Vagina (tissue), 2 donors: ENCODE measurements around the gene FAM107B. TPM values are rescaled to one million over a fixed set of nuclear protein-coding genes. Genes with fewer than 3 reads are reported as not detected.

Experiments
- DNase-seq, 2 donors: peaks; one replicate each; pipeline ENCODE4 v3.0.0-alpha.2; 2017; ENCODE audit errors: extremely low spot score in 2 of 2
- H3K27ac ChIP-seq: fragments of 200-600 bp; sonication (generic); one replicate; pipeline ENCODE4 v1.5.1; 2019
- H3K27me3 ChIP-seq: fragments of 200-600 bp; sonication (generic); one replicate; pipeline ENCODE4 v1.5.1; 2019
- H3K36me3 ChIP-seq, 2 donors: fragments of 200-600 bp; sonication (generic); one replicate each; pipeline ENCODE4 v1.5.1; 2017 to 2019
- H3K4me1 ChIP-seq: fragments of 200-600 bp; sonication (generic); one replicate; pipeline ENCODE4 v1.5.1; 2019
- H3K4me3 ChIP-seq, 2 donors: fragments of 200-600 bp; sonication (generic); 1 replicate in 1 of 2; 2 replicates in 1 of 2; pipeline ENCODE4 v1.5.1; 2016 to 2019
- H3K9me3 ChIP-seq: fragments of 200-600 bp; sonication (generic); one replicate; pipeline ENCODE4 v1.5.1; 2019
- CTCF ChIP-seq, 3 experiments: fragments of 450-650 bp in 2 of 3; fragments of 200-600 bp in 1 of 3; sonication (generic) in 1 of 3; IDR thresholded peaks; one replicate each; pipeline ENCODE4 v1.5.1; 2017 to 2019; ENCODE audit warnings: antibody characterized with exemption in 3 of 3, mild to moderate bottlenecking in 2 of 3, moderate library complexity in 2 of 3
- POLR2A ChIP-seq, 2 donors: fragments of 450-650 bp; IDR thresholded peaks; one replicate each; pipeline ENCODE4 v1.6.1; 2017; ENCODE audit warnings: antibody characterized with exemption in 2 of 2, mild to moderate bottlenecking in 2 of 2, moderate library complexity in 2 of 2
- POLR2AphosphoS5 ChIP-seq, 2 donors: sonication (generic); formaldehyde crosslinking; IDR thresholded peaks; one replicate each; pipeline ENCODE4 v1.9.0; 2017; ENCODE audit warnings: antibody characterized with exemption in 2 of 2, mild to moderate bottlenecking in 2 of 2, low read depth in 1 of 2; ENCODE audit not compliant: insufficient read depth in 1 of 2
- intact Hi-C: fragments of 100-400 bp; cut with DNase I; formaldehyde crosslinking; loops from one replicate; pipeline ENCODE4 v1.15.1; 2023
- total RNA-seq: library from RNA; depleted of rRNA; stranded (reverse); fragments of >200 nt; gene quantifications from one replicate; pipeline ENCODE4 v1.2.3, GENCODE V29; 2016

The FAM107B gene
- total RNA-seq, 1 donor from 2014 or later: 33.4 TPM

DNA sequence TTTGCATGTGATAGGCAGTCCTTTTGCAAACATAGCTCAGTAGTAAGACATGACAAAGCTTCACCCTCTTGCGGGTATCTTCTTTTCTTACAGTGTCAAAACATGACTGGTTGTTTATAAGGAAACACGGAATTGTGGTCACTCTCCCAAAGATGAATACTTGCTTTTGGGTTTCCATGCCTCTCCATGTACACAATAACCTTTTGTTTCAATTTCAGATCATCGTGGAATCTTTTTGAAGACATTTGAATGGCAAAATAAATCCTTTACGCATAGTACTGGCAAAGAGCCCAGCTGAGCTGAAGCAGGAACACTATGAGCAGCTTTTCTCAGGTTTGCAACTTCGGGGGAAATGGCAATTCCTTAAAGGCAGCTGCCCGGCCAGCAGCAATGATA lies 287.2 kb downstream of the FAM107B start:
- intact Hi-C loops: no loop called here
- no peaks in the 10 kb centered on the region for H3K4me1 ChIP-seq
- TF ChIP-seq POLR2A (IDR thresholded peaks at IDR 0.05): no peak
- no peak for TF ChIP-seq POLR2AphosphoS5 (IDR thresholded peaks at IDR 0.05; ENCODE audit: insufficient read depth in 1 of 2, low read depth in 1 of 2)
- TF ChIP-seq CTCF (IDR thresholded peaks at IDR 0.05): no peak
- no peak for DNase-seq
- no peaks in the 10 kb centered on the region for H3K27me3 ChIP-seq
- no peaks in the 10 kb centered on the region for H3K9me3 ChIP-seq
- no peak overlapping the region for H3K4me3 ChIP-seq
- no peak overlapping the region for H3K27ac ChIP-seq
- no peaks in the 10 kb centered on the region for H3K36me3 ChIP-seq

- TF ChIP-seq CTCF (IDR thresholded peaks at IDR 0.05) (no peak), POLR2A (IDR thresholded peaks at IDR 0.05) (no peak), POLR2AphosphoS5 (IDR thresholded peaks at IDR 0.05; ENCODE audit: insufficient read depth in 1 of 2, low read depth in 1 of 2) (no peak)
- Histone ChIP-seq H3K36me3 (no peaks in the 10 kb centered on the region), H3K4me1 (no peaks in the 10 kb centered on the region), H3K27ac (no peak overlapping the region), H3K4me3 (no peak overlapping the region), H3K27me3 (no peaks in the 10 kb centered on the region), H3K9me3 (no peaks in the 10 kb centered on the region)
- DNase-seq: peak in 1 of 2 donors; percentile 44
- intact Hi-C loops: no loop called here
These were observed 287.8 kb downstream of the FAM107B start for GRCh38 chr10:14486777-14487487.

- no peaks in the 10 kb centered on the region for H3K27me3 ChIP-seq
- intact Hi-C loops: no loop called here
- DNase-seq: no peak
- H3K9me3 ChIP-seq: no peaks in the 10 kb centered on the region
- H3K4me3 ChIP-seq: no peak overlapping the region
- no peaks in the 10 kb centered on the region for H3K36me3 ChIP-seq
- H3K4me1 ChIP-seq: no peaks in the 10 kb centered on the region
- TF ChIP-seq POLR2AphosphoS5 (IDR thresholded peaks at IDR 0.05; ENCODE audit: insufficient read depth in 1 of 2, low read depth in 1 of 2): no peak
- TF ChIP-seq CTCF (IDR thresholded peaks at IDR 0.05): no peak
- TF ChIP-seq POLR2A (IDR thresholded peaks at IDR 0.05): no peak
- no peak overlapping the region for H3K27ac ChIP-seq
These were observed 288.7 kb downstream of the FAM107B start for GRCh38 chr10:14485986-14486385.

GRCh38 chr10:14483417-14483816 lies 291.3 kb downstream of the FAM107B start:
- no peaks in the 10 kb centered on the region for H3K9me3 ChIP-seq
- no peak overlapping the region for H3K27ac ChIP-seq
- intact Hi-C loops: no loop called here
- no peak for TF ChIP-seq POLR2A (IDR thresholded peaks at IDR 0.05)
- TF ChIP-seq POLR2AphosphoS5 (IDR thresholded peaks at IDR 0.05; ENCODE audit: insufficient read depth in 1 of 2, low read depth in 1 of 2): no peak
- H3K4me1 ChIP-seq: no peaks in the 10 kb centered on the region
- no peaks in the 10 kb centered on the region for H3K27me3 ChIP-seq
- no peak overlapping the region for H3K4me3 ChIP-seq
- no peaks in the 10 kb centered on the region for H3K36me3 ChIP-seq
- peak in 1 of 2 donors; percentile 34 for DNase-seq

GRCh38 chr10:14481752-14482151 lies 292.9 kb downstream of the FAM107B start:
- H3K27ac ChIP-seq: no peak overlapping the region
- DNase-seq: peak in 1 of 2 donors; percentile 10
- no peak overlapping the region for H3K4me3 ChIP-seq
- no peaks in the 10 kb centered on the region for H3K36me3 ChIP-seq
- intact Hi-C loops: no loop called here
- no peaks in the 10 kb centered on the region for H3K9me3 ChIP-seq
- no peaks in the 10 kb centered on the region for H3K27me3 ChIP-seq
- H3K4me1 ChIP-seq: no peaks in the 10 kb centered on the region
- TF ChIP-seq POLR2AphosphoS5 (IDR thresholded peaks at IDR 0.05; ENCODE audit: insufficient read depth in 1 of 2, low read depth in 1 of 2): no peak
- no peak for TF ChIP-seq POLR2A (IDR thresholded peaks at IDR 0.05)
- TF ChIP-seq CTCF (IDR thresholded peaks at IDR 0.05): no peak
